Gastroesophageal sphincter (tissue), 4 donors: ENCODE data around the gene FAM83F. TPM values are rescaled to one million over a fixed set of nuclear protein-coding genes. Genes with fewer than 3 reads are reported as not detected.

ENCODE experiments used
- ATAC-seq: fragments of 150-250 bp; one replicate; pipeline ENCODE4 v1.9.1; 2016; ENCODE audit warnings: mild to moderate bottlenecking, moderate library complexity
- H3K27ac ChIP-seq, 4 donors: fragments of 200-600 bp; sonication (generic) in 3 of 4; 1 replicate in 3 of 4; 2 replicates in 1 of 4; pipeline ENCODE4 v1.5.1; 2016 to 2019
- H3K27me3 ChIP-seq: fragments of 200-600 bp; sonication (generic); one replicate; pipeline ENCODE4 v1.5.1; 2019
- H3K36me3 ChIP-seq, 2 donors: fragments of 200-600 bp; sonication (generic); one replicate each; pipeline ENCODE4 v1.5.1; 2019; ENCODE audit warnings: control low read depth in 1 of 2
- H3K4me1 ChIP-seq, 3 donors: fragments of 200-600 bp; sonication (generic); 1 replicate in 2 of 3; 2 replicates in 1 of 3; pipeline ENCODE4 v1.5.1; 2016 to 2019; ENCODE audit warnings: control low read depth in 2 of 3
- H3K4me3 ChIP-seq, 2 donors: fragments of 200-600 bp; sonication (generic); one replicate each; pipeline ENCODE4 v1.5.1; 2019; ENCODE audit warnings: mild to moderate bottlenecking in 1 of 2, moderate library complexity in 1 of 2
- H3K9me3 ChIP-seq, 3 donors: fragments of 200-600 bp; sonication (generic); one replicate each; pipeline ENCODE4 v1.5.1; 2017 to 2019; ENCODE audit warnings: control low read depth in 2 of 3
- EP300 ChIP-seq: sonication (generic); formaldehyde crosslinking; IDR thresholded peaks from one replicate; pipeline ENCODE4 v1.6.1; 2017; ENCODE audit warnings: antibody characterized with exemption, mild to moderate bottlenecking
- POLR2A ChIP-seq, 2 donors: fragments of 450-650 bp; IDR thresholded peaks; one replicate each; pipeline ENCODE4 v1.6.1; 2017; ENCODE audit warnings: antibody characterized with exemption in 2 of 2, mild to moderate bottlenecking in 2 of 2, moderate library complexity in 1 of 2
- POLR2AphosphoS5 ChIP-seq: sonication (generic); formaldehyde crosslinking; IDR thresholded peaks from one replicate; pipeline ENCODE4 v1.6.1; 2017; ENCODE audit warnings: antibody characterized with exemption
- WGBS, 2 donors: methylation state at CpG; one replicate each; pipeline ENCODE4 v1.1.5; 2018; ENCODE audit warnings: low coverage in 1 of 2; 5-methylcytosine and 5-hydroxymethylcytosine counted together
- total RNA-seq, 4 donors: library from RNA; depleted of rRNA; stranded (reverse); fragments of >200 nt; gene quantifications; one replicate each; pipeline ENCODE4 v1.1.0, GENCODE V29; 2016
- TF ChIP-seq, protein P1 (sequence below), 4 experiments: fragments of 200-600 bp in 2 of 4; fragments of 450-650 bp in 2 of 4; sonication (generic) in 1 of 4; IDR thresholded peaks; one replicate each; pipeline ENCODE4 v1.5.1; 2017 to 2019; ENCODE audit warnings: antibody characterized with exemption in 4 of 4, mild to moderate bottlenecking in 2 of 4, moderate library complexity in 2 of 4

FAM83F gene
- total RNA-seq, 4 donors from 2014 or later, result 0.46 to 4.2 (median 0.81) TPM

DNA sequence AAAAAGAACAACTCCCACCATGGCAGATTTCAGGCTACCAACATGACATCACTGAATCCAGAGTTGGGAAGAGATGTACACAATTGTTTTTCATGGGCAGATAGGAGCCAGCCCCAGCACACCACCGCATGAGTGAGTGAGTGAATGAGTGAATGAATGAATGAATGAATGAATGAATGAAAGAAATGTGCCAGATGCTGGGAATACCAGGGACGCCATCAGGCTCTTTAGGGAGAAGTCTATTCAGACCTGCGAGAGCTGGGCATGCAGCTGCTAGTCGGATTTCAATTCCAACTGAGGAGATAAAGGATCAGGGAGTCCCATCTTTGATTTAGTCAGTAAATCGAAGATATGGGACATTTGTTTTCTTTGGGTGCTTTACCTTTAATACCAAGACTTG, 15.3 kb upstream of the FAM83F start:
- no peaks in the 10 kb centered on the region for H3K4me1 ChIP-seq
- no peaks in the 10 kb centered on the region for H3K9me3 ChIP-seq
- TF ChIP-seq, protein P1, sequence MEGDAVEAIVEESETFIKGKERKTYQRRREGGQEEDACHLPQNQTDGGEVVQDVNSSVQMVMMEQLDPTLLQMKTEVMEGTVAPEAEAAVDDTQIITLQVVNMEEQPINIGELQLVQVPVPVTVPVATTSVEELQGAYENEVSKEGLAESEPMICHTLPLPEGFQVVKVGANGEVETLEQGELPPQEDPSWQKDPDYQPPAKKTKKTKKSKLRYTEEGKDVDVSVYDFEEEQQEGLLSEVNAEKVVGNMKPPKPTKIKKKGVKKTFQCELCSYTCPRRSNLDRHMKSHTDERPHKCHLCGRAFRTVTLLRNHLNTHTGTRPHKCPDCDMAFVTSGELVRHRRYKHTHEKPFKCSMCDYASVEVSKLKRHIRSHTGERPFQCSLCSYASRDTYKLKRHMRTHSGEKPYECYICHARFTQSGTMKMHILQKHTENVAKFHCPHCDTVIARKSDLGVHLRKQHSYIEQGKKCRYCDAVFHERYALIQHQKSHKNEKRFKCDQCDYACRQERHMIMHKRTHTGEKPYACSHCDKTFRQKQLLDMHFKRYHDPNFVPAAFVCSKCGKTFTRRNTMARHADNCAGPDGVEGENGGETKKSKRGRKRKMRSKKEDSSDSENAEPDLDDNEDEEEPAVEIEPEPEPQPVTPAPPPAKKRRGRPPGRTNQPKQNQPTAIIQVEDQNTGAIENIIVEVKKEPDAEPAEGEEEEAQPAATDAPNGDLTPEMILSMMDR (IDR thresholded peaks at IDR 0.05), result no peak
- TF ChIP-seq POLR2A (IDR thresholded peaks at IDR 0.05) (no peak), EP300 (no peak), POLR2AphosphoS5 (no peak)
- peaks cover 61% of the 10 kb centered on the region for H3K27me3 ChIP-seq
- no peak for ATAC-seq
- H3K4me3 ChIP-seq, result no peak overlapping the region
- 71 to 79% methylated on average over 1 to 5 of the region's 5 CpGs for WGBS, 2 donors
- H3K27ac ChIP-seq, result no peak overlapping the region
- no peaks in the 10 kb centered on the region for H3K36me3 ChIP-seq

DNA sequence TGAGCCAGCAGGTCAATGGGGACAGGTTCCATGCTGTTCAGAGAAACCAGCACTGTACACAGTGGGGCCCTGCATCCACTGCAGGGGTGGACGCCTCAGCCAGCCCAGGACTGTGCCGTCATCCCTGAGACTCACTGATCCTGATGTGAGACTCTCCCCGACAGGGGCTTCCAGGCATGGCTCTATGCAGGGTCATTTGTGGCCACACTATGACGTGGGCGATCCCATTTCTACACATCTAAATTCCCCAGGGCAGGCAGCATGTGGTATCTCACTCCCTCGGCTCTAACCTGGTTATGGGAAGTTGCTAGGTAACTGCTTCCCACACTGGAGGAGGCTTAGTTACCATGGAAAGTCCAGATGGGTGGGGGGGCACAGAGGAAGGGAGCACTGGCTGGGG, 14.2 kb upstream of the FAM83F start:
- no peaks in the 10 kb centered on the region for H3K36me3 ChIP-seq
- 60 to 80% methylated on average over 1 of the region's 6 CpGs for WGBS, 2 donors
- no peak for ATAC-seq
- no peak overlapping the region for H3K4me3 ChIP-seq
- no peaks in the 10 kb centered on the region for H3K4me1 ChIP-seq
- H3K9me3 ChIP-seq, result no peaks in the 10 kb centered on the region
- no peak for TF ChIP-seq POLR2AphosphoS5
- TF ChIP-seq, protein P1 (IDR thresholded peaks at IDR 0.05), result no peak
- no peak for TF ChIP-seq EP300
- no peak for TF ChIP-seq POLR2A (IDR thresholded peaks at IDR 0.05)
- H3K27ac ChIP-seq, result no peak overlapping the region
- H3K27me3 ChIP-seq, result peaks cover 59% of the 10 kb centered on the region

DNA sequence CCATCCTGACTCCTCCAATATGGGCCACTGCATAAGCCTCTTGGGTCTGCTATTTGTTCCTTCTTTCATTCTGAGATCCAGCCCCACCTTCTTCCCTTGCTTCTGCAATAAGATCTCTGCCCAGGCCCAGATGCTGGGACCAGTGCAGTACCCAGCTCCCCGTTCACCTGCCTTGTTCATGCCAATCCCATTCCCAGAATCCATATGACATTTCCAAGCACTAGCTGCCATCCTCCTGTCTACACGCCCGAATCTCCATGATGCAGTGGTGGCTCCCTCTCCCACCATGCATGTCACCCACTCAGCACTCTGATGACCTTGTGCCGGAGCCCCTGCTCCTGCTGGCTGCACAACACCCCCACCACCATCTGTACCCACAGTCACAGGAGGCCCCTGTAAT, 11.4 kb upstream of the FAM83F start:
- H3K27me3 ChIP-seq, result peaks cover 45% of the 10 kb centered on the region
- H3K4me3 ChIP-seq, result no peak overlapping the region
- WGBS, 2 donors, result 70 to 83% methylated on average over 2 to 3 of the region's 4 CpGs
- no peaks in the 10 kb centered on the region for H3K4me1 ChIP-seq
- H3K36me3 ChIP-seq, result no peaks in the 10 kb centered on the region
- no peak overlapping the region for H3K27ac ChIP-seq
- TF ChIP-seq, protein P1 (IDR thresholded peaks at IDR 0.05), result no peak
- TF ChIP-seq EP300, result no peak
- TF ChIP-seq POLR2AphosphoS5, result no peak
- TF ChIP-seq POLR2A (IDR thresholded peaks at IDR 0.05), result no peak
- H3K9me3 ChIP-seq, result no peaks in the 10 kb centered on the region
- ATAC-seq, result no peak

GRCh38 chr22:39984006-39984405, 10.7 kb upstream of the FAM83F start:
- Histone ChIP-seq H3K4me1 (no peaks in the 10 kb centered on the region), H3K27me3 (peaks cover 41% of the 10 kb centered on the region), H3K36me3 (no peaks in the 10 kb centered on the region), H3K9me3 (no peaks in the 10 kb centered on the region), H3K4me3 (no peak overlapping the region), H3K27ac (no peak overlapping the region)
- no peak for ATAC-seq
- no peak for TF ChIP-seq EP300
- TF ChIP-seq POLR2A (IDR thresholded peaks at IDR 0.05), result no peak
- 54 to 83% methylated on average over 2 of the region's 2 CpGs for WGBS, 2 donors

GRCh38 chr22:39984746-39985145, 10.0 kb upstream of the FAM83F start:
- WGBS, 2 donors, result 90 to 93% methylated on average over 2 of the region's 2 CpGs
- no peak for TF ChIP-seq POLR2A (IDR thresholded peaks at IDR 0.05)
- TF ChIP-seq POLR2AphosphoS5, result no peak
- TF ChIP-seq, protein P1 (IDR thresholded peaks at IDR 0.05), result no peak
- TF ChIP-seq EP300, result no peak
- H3K36me3 ChIP-seq, result no peaks in the 10 kb centered on the region
- H3K4me3 ChIP-seq, result no peak overlapping the region
- no peaks in the 10 kb centered on the region for H3K9me3 ChIP-seq
- ATAC-seq, result no peak
- no peaks in the 10 kb centered on the region for H3K4me1 ChIP-seq
- H3K27me3 ChIP-seq, result peaks cover 37% of the 10 kb centered on the region
- no peak overlapping the region for H3K27ac ChIP-seq
